TTC549 (cell line): Measurements from ENCODE around the gene SMIM38.
"Not testable (repeated sequence)": the region's sequence is repeated elsewhere in the genome, so short reads cannot be mapped to it uniquely, and the experiment has no call there.

ENCODE experiments used
- FAIRE-seq: peaks from 2 replicates; lab custom pipeline; 2012; peaks lifted over from hg19 to GRCh38; lab: Jason Lieb, UNC

SMIM38 gene

GRCh38 chr11:69122630-69123431, 32.9 kb upstream of the SMIM38 start:
- FAIRE-seq: no peak

GRCh38 chr11:69123593-69124545, 31.9 kb upstream of the SMIM38 start:
- FAIRE-seq: no peak

- no peak for FAIRE-seq
These were observed 29.9 kb upstream of the SMIM38 start for GRCh38 chr11:69125861-69126260.

GRCh38 chr11:69126286-69126685, 29.4 kb upstream of the SMIM38 start:
- FAIRE-seq: no peak

- no peak for FAIRE-seq
These were observed 28.5 kb upstream of the SMIM38 start for GRCh38 chr11:69127081-69127850.

GRCh38 chr11:69127884-69128283, 27.9 kb upstream of the SMIM38 start:
- no peak for FAIRE-seq

GRCh38 chr11:69129053-69129452, 26.7 kb upstream of the SMIM38 start:
- no peak for FAIRE-seq

- no peak for FAIRE-seq
These were observed 26.1 kb upstream of the SMIM38 start for GRCh38 chr11:69129647-69130046.

- FAIRE-seq: no peak
These were observed 25.1 kb upstream of the SMIM38 start for GRCh38 chr11:69130654-69131053.

- no peak for FAIRE-seq
These were observed 24.6 kb upstream of the SMIM38 start for GRCh38 chr11:69131121-69131566.

GRCh38 chr11:69131644-69132300, 24.0 kb upstream of the SMIM38 start:
- FAIRE-seq: no peak

- FAIRE-seq: no peak
These were observed 23.4 kb upstream of the SMIM38 start for GRCh38 chr11:69132301-69132670.

- no peak for FAIRE-seq
These were observed 22.5 kb upstream of the SMIM38 start for GRCh38 chr11:69133251-69133650.

- not testable (repeated sequence) for FAIRE-seq
These were observed 21.6 kb upstream of the SMIM38 start for GRCh38 chr11:69134182-69134581.

GRCh38 chr11:69134957-69135356, 20.8 kb upstream of the SMIM38 start:
- no peak for FAIRE-seq

GRCh38 chr11:69135420-69136363, 20.0 kb upstream of the SMIM38 start:
- no peak for FAIRE-seq

GRCh38 chr11:69136471-69136870, 19.3 kb upstream of the SMIM38 start:
- FAIRE-seq: no peak

GRCh38 chr11:69137151-69137844, 18.4 kb upstream of the SMIM38 start:
- no peak for FAIRE-seq

- no peak for FAIRE-seq
These were observed 17.5 kb upstream of the SMIM38 start for GRCh38 chr11:69138265-69138664.

GRCh38 chr11:69140161-69140560, 15.6 kb upstream of the SMIM38 start:
- FAIRE-seq: not testable (repeated sequence)
